K562 (cell line): Measurements from ENCODE around the gene LLGL2. TPM values are rescaled to one million over a fixed set of nuclear protein-coding genes. Genes with fewer than 3 reads are reported as not detected.

Experiments
- BHLHE40 ChIP-seq: IDR thresholded peaks from 2 replicates; pipeline ENCODE4 v1.6.1; 2011; ENCODE audit warnings: low read length, improper control_type of control experiment
- CAMTA2 ChIP-seq: fragments of 250-450 bp; sonication (Bioruptor Pico); conservative IDR thresholded peaks from 2 replicates; pipeline ENCODE4 v1.5.1; 2022
- CTCFL ChIP-seq: IDR thresholded peaks from 2 replicates; pipeline ENCODE4 v1.6.1; 2011; ENCODE audit warnings: borderline replicate concordance, low read depth, mild to moderate bottlenecking, moderate library complexity, low read length; ENCODE audit not compliant: insufficient read depth, poor library complexity, severe bottlenecking
- EHMT2 ChIP-seq: fragments of 450-650 bp; IDR thresholded peaks from 2 replicates; pipeline ENCODE4 v1.6.1; 2018; ENCODE audit warnings: antibody characterized with exemption
- FOS ChIP-seq: IDR thresholded peaks from 3 replicates; pipeline ENCODE4 v1.6.1; 2011; ENCODE audit not compliant: insufficient read length; ENCODE audit errors: extremely low read depth
- HDAC2 ChIP-seq: fragments of 450-650 bp; IDR thresholded peaks from 2 replicates; pipeline ENCODE4 v1.6.1; 2016; ENCODE audit warnings: mild to moderate bottlenecking
- IRF1 ChIP-seq: sonication (generic); formaldehyde crosslinking; IDR thresholded peaks from 2 replicates; pipeline ENCODE4 v1.8.0; 2022; ENCODE audit warnings: missing genetic modification reagents, mild to moderate bottlenecking, borderline replicate concordance
- KDM2B ChIP-seq: fragments of 250-450 bp; sonication (Bioruptor Pico); IDR thresholded peaks from 2 replicates; pipeline ENCODE4 v1.8.0; 2021; ENCODE audit warnings: mild to moderate bottlenecking, moderate library complexity
- MAX ChIP-seq: sonication (generic); formaldehyde crosslinking; IDR thresholded peaks from 2 replicates; pipeline ENCODE4 v1.9.0; 2022; ENCODE audit warnings: mild to moderate bottlenecking, missing genetic modification reagents
- MCM3 ChIP-seq: fragments of 450-650 bp; IDR thresholded peaks from 2 replicates; pipeline ENCODE4 v1.6.1; 2016
- NFIC ChIP-seq: fragments of 450-650 bp; IDR thresholded peaks from 2 replicates; pipeline ENCODE4 v1.6.1; 2017; ENCODE audit warnings: mild to moderate bottlenecking, inconsistent platforms
- NFIX ChIP-seq: fragments of 250-450 bp; sonication (Bioruptor Pico); IDR thresholded peaks from 2 replicates; pipeline ENCODE4 v1.4.0; 2020; ENCODE audit warnings: low read depth, mild to moderate bottlenecking, moderate library complexity
- PHTF2 ChIP-seq: fragments of 250-450 bp; sonication (Bioruptor Pico); IDR thresholded peaks from 2 replicates; pipeline ENCODE4 v1.5.0; 2021; ENCODE audit warnings: mild to moderate bottlenecking
- RBM14 ChIP-seq: fragments of 200-400 bp; formaldehyde crosslinking; IDR thresholded peaks from 2 replicates; pipeline ENCODE4 v1.6.1; 2018; ENCODE audit warnings: low read depth, mild to moderate bottlenecking, low read length, moderate library complexity, borderline replicate concordance; ENCODE audit not compliant: insufficient read depth
- RBM15 ChIP-seq: fragments of 200-400 bp; formaldehyde crosslinking; IDR thresholded peaks from 2 replicates; pipeline ENCODE4 v1.6.1; 2018; ENCODE audit warnings: mild to moderate bottlenecking, low read length, moderate library complexity; ENCODE audit not compliant: insufficient read depth
- SIN3B ChIP-seq: fragments of 450-650 bp; IDR thresholded peaks from 2 replicates; pipeline ENCODE4 v1.6.1; 2017; ENCODE audit warnings: low read depth, mild to moderate bottlenecking, moderate library complexity
- TBL1XR1 ChIP-seq, 2 experiments: IDR thresholded peaks; 2 replicates each; pipeline ENCODE4 v1.6.1; 2012; ENCODE audit warnings: improper control_type of control experiment in 2 of 2, low read length in 2 of 2, mild to moderate bottlenecking in 1 of 2
- TBP ChIP-seq: optimal IDR thresholded peaks from 2 replicates; pipeline ENCODE3; 2011; ENCODE audit warnings: low read depth, low read length, improper control_type of control experiment
- TSC22D4 ChIP-seq: fragments of 450-650 bp; IDR thresholded peaks from 2 replicates; pipeline ENCODE4 v1.6.1; 2016; ENCODE audit warnings: missing genetic modification characterization, missing biosample characterization, control low read depth
- ZBTB49 ChIP-seq: sonication (generic); formaldehyde crosslinking; IDR thresholded peaks from 2 replicates; pipeline ENCODE4 v1.8.0; 2022; ENCODE audit warnings: missing genetic modification reagents, mild to moderate bottlenecking, borderline replicate concordance
- ZBTB9 ChIP-seq: fragments of 450-650 bp; formaldehyde crosslinking; IDR thresholded peaks from 2 replicates; pipeline ENCODE4 v1.4.0; 2020; ENCODE audit warnings: mild to moderate bottlenecking, moderate library complexity
- ZKSCAN1 ChIP-seq: fragments of 150-350 bp; IDR thresholded peaks from 2 replicates; pipeline ENCODE4 v1.6.1; 2016; ENCODE audit warnings: low read depth, low read length
- polyA plus RNA-seq, 8 experiments: library from polyadenylated mRNA; depleted of rRNA in 4 of 8; stranded (reverse) in 5 of 8; unstranded in 3 of 8; fragments of >200 nt; fragmentation: Nextera tagmentation in 2 of 8; fragmentation: Illumina TruSeq in 1 of 8; extraction: Ambion mirVana in 2 of 8; extraction: Trizol in 1 of 8; gene quantifications; 2 replicates each; pipeline versions ENCODE4 v1.2.1 to v1.2.3, GENCODE V29; 2011 to 2014; ENCODE audit warnings: inconsistent platforms in 1 of 8, missing spikeins in 1 of 8
- total RNA-seq, 7 experiments: library from RNA; depleted of rRNA in 6 of 7; stranded (reverse); fragments of >200 nt in 6 of 7; fragmentation: Illumina TruSeq in 2 of 7; extraction: Trizol in 2 of 7; gene quantifications; 2 replicates each; pipeline versions ENCODE4 v1.2.1 to v1.2.3, GENCODE V29; 2011 to 2021; ENCODE audit warnings: low replicate concordance in 1 of 7

Gene LLGL2
- total and polyA plus RNA-seq, 9 of the 15 experiments (the other 6 are each of a cell fraction or from before 2014, with no cell fraction given), result 0.32 to 24.4 (median 10.2) TPM

- TF ChIP-seq RBM14 (no peak), BHLHE40 (no peak), CTCFL (peak; percentile 32), MCM3 (no peak), ZBTB49 (no peak), IRF1 (CRISPR knock-in tag) (no peak), TSC22D4 (no peak), RBM15 (no peak), TBL1XR1 (IDR thresholded peaks at IDR 0.05; ENCODE audit: low read length in 2 of 2) (no peak), ZBTB9 (no peak), NFIX (CRISPR knock-in tag) (no peak), MAX (peak; percentile 67), CAMTA2 (CRISPR knock-in tag) (no peak), EHMT2 (peak; percentile 26; the same call in 1 of the 2 replicates), PHTF2 (no peak), FOS (no peak), NFIC (peak; percentile 67), TBP (no peak), KDM2B (CRISPR knock-in tag) (no peak), ZKSCAN1 (peak; percentile 91), SIN3B (no peak), HDAC2 (peak; percentile 17; the same call in 1 of the 2 replicates)
Observed at GRCh38 chr17:75601057-75601987, 75.8 kb downstream of the LLGL2 start (continued).
